Left lung (tissue), 10 donors: ENCODE measurements around the gene ITPR2. TPM values are rescaled to one million over a fixed set of nuclear protein-coding genes. Genes with fewer than 3 reads are reported as not detected.

Experiments used
- ATAC-seq: fragments of 200-7000 bp; cut with Tn5 transposase; one replicate; pipeline ENCODE4 v1.9.1; 2020; ENCODE audit warnings: moderate library complexity
- DNase-seq, 4 donors: peaks; one replicate each; pipeline ENCODE4 v3.0.0-alpha.2; 2013 to 2020
- H3K27ac ChIP-seq, 2 donors: fragments of 200-600 bp; sonication (generic) in 1 of 2; one replicate each; pipeline versions ENCODE4 v1.5.0 to v1.8.0; 2020 to 2021
- H3K27me3 ChIP-seq, 2 donors: fragments of 200-600 bp; sonication (generic) in 1 of 2; one replicate each; pipeline versions ENCODE4 v1.5.0 to v1.8.0; 2020 to 2021
- H3K36me3 ChIP-seq, 2 donors: fragments of 200-600 bp; sonication (generic) in 1 of 2; one replicate each; pipeline versions ENCODE4 v1.5.0 to v1.8.0; 2020 to 2021
- H3K4me1 ChIP-seq, 2 donors: fragments of 200-600 bp; one replicate each; pipeline ENCODE4 v1.8.0; 2021
- H3K4me3 ChIP-seq, 2 donors: fragments of 200-600 bp; sonication (generic) in 1 of 2; one replicate each; pipeline versions ENCODE4 v1.5.0 to v1.8.0; 2020 to 2021; ENCODE audit warnings: mild to moderate bottlenecking in 1 of 2
- H3K9me3 ChIP-seq, 2 donors: fragments of 200-600 bp; sonication (generic) in 1 of 2; one replicate each; pipeline versions ENCODE4 v1.5.0 to v1.8.0; 2020 to 2021
- CTCF ChIP-seq, 2 donors: fragments of 200-600 bp; sonication (generic) in 1 of 2; IDR thresholded peaks; one replicate each; pipeline versions ENCODE4 v1.5.0 to v1.8.0; 2021; ENCODE audit warnings: antibody characterized with exemption in 2 of 2
- intact Hi-C, 2 donors: fragments of 100-400 bp; cut with DNase I; formaldehyde crosslinking; loops; one replicate each; pipeline versions ENCODE4 v1.11.2 to v1.14.2; 2022
- polyA plus RNA-seq, 6 donors: library from polyadenylated mRNA; unstranded; fragments of 120-200 nt; gene quantifications; one replicate each; pipeline ENCODE4 v1.2.1, GENCODE V29; 2013; ENCODE audit not compliant: insufficient read length in 6 of 6
- total RNA-seq, 2 donors: library from RNA; stranded (reverse); fragmentation: NEBNext Ultra II Directional; extraction: Animal tissue kit (Norgen Biotek cat#: 25700); gene quantifications; one replicate each; pipeline ENCODE4 v1.2.1, GENCODE V29; 2021
- donor health status: DM: no; HTN: yes; CAD: no.
- donor health status: DM: no; HTN: no; CAD: no.

Gene ITPR2
- total and polyA plus RNA-seq, 8 donors, result 5.5 to 67.8 (median 7.5) TPM

GRCh38 chr12:26369588-26369987, 463.4 kb downstream of the ITPR2 start:
- TF ChIP-seq CTCF (IDR thresholded peaks at IDR 0.05), result no peak
- H3K27me3 ChIP-seq, result no peaks in the 10 kb centered on the region
- H3K4me3 ChIP-seq, result no peak overlapping the region
- intact Hi-C loops, result no loop called here
- peak; percentile 76 for ATAC-seq
- no peaks in the 10 kb centered on the region for H3K9me3 ChIP-seq
- H3K36me3 ChIP-seq, result no peaks in the 10 kb centered on the region
- no peak for DNase-seq
- no peak overlapping the region for H3K27ac ChIP-seq
- H3K4me1 ChIP-seq, result no peaks in the 10 kb centered on the region

- Histone ChIP-seq H3K9me3 (no peaks in the 10 kb centered on the region), H3K4me3 (no peak overlapping the region), H3K27ac (no peak overlapping the region), H3K27me3 (no peaks in the 10 kb centered on the region), H3K4me1 (no peaks in the 10 kb centered on the region), H3K36me3 (no peaks in the 10 kb centered on the region)
- no peak for ATAC-seq
- DNase-seq, result no peak
- TF ChIP-seq CTCF (IDR thresholded peaks at IDR 0.05), result no peak
- intact Hi-C loops, result no loop called here
These were observed 464.8 kb downstream of the ITPR2 start for GRCh38 chr12:26367991-26368730.

- Histone ChIP-seq H3K27me3 (no peaks in the 10 kb centered on the region), H3K4me3 (no peak overlapping the region), H3K4me1 (no peaks in the 10 kb centered on the region), H3K36me3 (no peaks in the 10 kb centered on the region), H3K27ac (no peak overlapping the region), H3K9me3 (no peaks in the 10 kb centered on the region)
- intact Hi-C loops, result no loop called here
- ATAC-seq, result no peak
- DNase-seq, result no peak
- TF ChIP-seq CTCF (IDR thresholded peaks at IDR 0.05), result no peak
These were observed 471.0 kb downstream of the ITPR2 start for GRCh38 chr12:26361964-26362363.

GRCh38 chr12:26360062-26360461, 472.9 kb downstream of the ITPR2 start:
- Histone ChIP-seq H3K4me3 (no peak overlapping the region), H3K4me1 (no peaks in the 10 kb centered on the region), H3K27ac (peak overlapping the region in 1 of 2 donors; percentile 13), H3K9me3 (no peaks in the 10 kb centered on the region), H3K27me3 (no peaks in the 10 kb centered on the region), H3K36me3 (no peaks in the 10 kb centered on the region)
- TF ChIP-seq CTCF (IDR thresholded peaks at IDR 0.05), result no peak
- ATAC-seq (no peak), DNase-seq (no peak)
- intact Hi-C loops, result no loop called here

- H3K27ac ChIP-seq, result no peak overlapping the region
- TF ChIP-seq CTCF (IDR thresholded peaks at IDR 0.05), result no peak
These were observed 473.4 kb downstream of the ITPR2 start for GRCh38 chr12:26359576-26359975.

More at GRCh38 chr12:26359576-26359975, 473.4 kb downstream of the ITPR2 start:
- H3K4me3 ChIP-seq, result no peak overlapping the region
- no peaks in the 10 kb centered on the region for H3K27me3 ChIP-seq
- intact Hi-C loops, result no loop called here
- DNase-seq (no peak), ATAC-seq (no peak)
- H3K4me1 ChIP-seq, result no peaks in the 10 kb centered on the region
- no peaks in the 10 kb centered on the region for H3K36me3 ChIP-seq
- no peaks in the 10 kb centered on the region for H3K9me3 ChIP-seq
